NT2/D1 (cell line): Measurements from ENCODE around the gene MARCHF9.
A peak's percentile ranks its signal among the peaks of the same experiment; 100 is the strongest.

ENCODE experiments used
- DNase-seq: peaks from one replicate; pipeline ENCODE4 v3.0.0-alpha.2; 2011; ENCODE audit warnings: low read depth, low spot score
- H3K27me3 ChIP-seq: 2 replicates; pipeline ENCODE4 v1.6.0; 2011; ENCODE audit warnings: mild to moderate bottlenecking; ENCODE audit not compliant: insufficient read length, insufficient read depth
- H3K36me3 ChIP-seq: 2 replicates; pipeline ENCODE4 v1.6.1; 2011; ENCODE audit warnings: mild to moderate bottlenecking, low read length, mixed read lengths; ENCODE audit not compliant: insufficient read depth, insufficient read length
- H3K4me1 ChIP-seq: 2 replicates; pipeline ENCODE4 v1.5.1; 2011; ENCODE audit not compliant: insufficient read depth, insufficient read length
- H3K4me3 ChIP-seq: 2 replicates; pipeline ENCODE4 v1.5.1; 2011; ENCODE audit warnings: low read depth; ENCODE audit not compliant: insufficient read length
- H3K9ac ChIP-seq: 2 replicates; pipeline ENCODE4 v1.6.0; 2011; ENCODE audit warnings: low read depth; ENCODE audit not compliant: insufficient read length
- H3K9me3 ChIP-seq: 2 replicates; pipeline ENCODE4 v1.5.1; 2011; ENCODE audit warnings: mild to moderate bottlenecking, low read length; ENCODE audit not compliant: insufficient read depth
- SUZ12 ChIP-seq: IDR thresholded peaks from 2 replicates; pipeline ENCODE4 v1.6.1; 2011; ENCODE audit not compliant: insufficient read length, insufficient read depth; ENCODE audit errors: extremely low read depth
- YY1 ChIP-seq: IDR thresholded peaks from 2 replicates; pipeline ENCODE4 v1.6.1; 2011; ENCODE audit not compliant: insufficient read length, insufficient read depth
- ZNF274 ChIP-seq: IDR thresholded peaks from 2 replicates; pipeline ENCODE4 v1.6.1; 2011; ENCODE audit warnings: mild to moderate bottlenecking, low read depth, low read length

The MARCHF9 gene

GRCh38 chr12:57762463-57762862, 7.6 kb downstream of the MARCHF9 start:
- peaks cover 9% of the 10 kb centered on the region for H3K36me3 ChIP-seq

DNA sequence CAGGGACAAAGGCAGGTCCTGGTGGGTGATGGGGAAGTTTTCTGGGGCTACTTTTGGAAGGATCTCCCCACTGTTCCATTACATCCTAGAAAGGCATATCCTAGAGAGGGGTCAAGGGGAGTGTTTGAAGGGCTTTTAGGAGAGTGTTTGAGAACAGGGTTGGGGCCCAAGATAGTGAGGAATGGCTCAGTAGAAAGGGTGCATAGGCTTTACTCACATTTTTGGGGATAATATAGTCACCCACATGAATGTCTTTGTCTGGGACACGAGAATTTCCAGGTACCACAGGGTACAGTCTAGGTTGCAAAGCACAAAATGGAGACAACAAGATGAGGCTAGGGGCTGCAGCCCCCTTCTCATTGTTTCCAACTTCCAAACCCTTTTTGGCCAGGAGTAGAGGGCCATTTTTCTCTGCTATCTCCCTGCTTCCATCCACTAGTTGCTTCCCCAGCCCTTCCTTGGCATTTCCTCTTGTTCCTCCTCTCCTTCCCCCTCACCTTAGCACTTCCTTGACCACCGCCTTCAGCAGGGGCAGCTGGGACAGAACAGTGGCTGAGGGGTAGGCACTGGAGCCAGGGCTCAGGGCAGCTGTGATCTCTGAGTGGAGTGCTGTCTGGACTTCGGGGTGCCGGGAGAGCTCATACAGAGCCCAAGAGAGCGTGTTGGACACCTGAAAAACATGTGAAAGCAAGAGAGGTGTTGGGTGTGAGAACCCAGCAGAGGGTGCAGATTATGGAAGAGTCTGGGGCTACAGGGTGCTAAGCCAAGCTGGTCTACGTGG, 9.2 kb downstream of the MARCHF9 start:
- Histone ChIP-seq H3K9ac (no peak overlapping the region), H3K4me1 (peaks cover 15% of the 10 kb centered on the region), H3K27me3 (peaks cover 43% of the 10 kb centered on the region), H3K9me3 (no peaks in the 10 kb centered on the region; the same call in 1 of the 2 replicates), H3K4me3 (no peak overlapping the region), H3K36me3 (peaks cover 25% of the 10 kb centered on the region)
- no peak for TF ChIP-seq YY1
- no peak for TF ChIP-seq SUZ12
- TF ChIP-seq ZNF274: no peak
- no peak for DNase-seq

More at GRCh38 chr12:57762463-57762862, 7.6 kb downstream of the MARCHF9 start:
- H3K9ac ChIP-seq: no peak overlapping the region
- TF ChIP-seq SUZ12: no peak
- TF ChIP-seq ZNF274: no peak
- TF ChIP-seq YY1: no peak
- no peak for DNase-seq
- H3K9me3 ChIP-seq: no peaks in the 10 kb centered on the region; the same call in 1 of the 2 replicates
- no peak overlapping the region for H3K4me3 ChIP-seq
- H3K4me1 ChIP-seq: peaks cover 15% of the 10 kb centered on the region
- H3K27me3 ChIP-seq: peaks cover 59% of the 10 kb centered on the region

- TF ChIP-seq SUZ12: no peak
- TF ChIP-seq ZNF274: no peak
- no peak for TF ChIP-seq YY1
- Histone ChIP-seq H3K36me3 (peaks cover 31% of the 10 kb centered on the region), H3K4me3 (peak overlapping the region; percentile 16), H3K9ac (peak overlapping the region; percentile 57), H3K27me3 (peaks cover 42% of the 10 kb centered on the region), H3K9me3 (no peaks in the 10 kb centered on the region; the same call in 1 of the 2 replicates), H3K4me1 (peaks cover 15% of the 10 kb centered on the region)
- no peak for DNase-seq
These were observed 9.7 kb downstream of the MARCHF9 start for GRCh38 chr12:57764662-57765002.

DNA sequence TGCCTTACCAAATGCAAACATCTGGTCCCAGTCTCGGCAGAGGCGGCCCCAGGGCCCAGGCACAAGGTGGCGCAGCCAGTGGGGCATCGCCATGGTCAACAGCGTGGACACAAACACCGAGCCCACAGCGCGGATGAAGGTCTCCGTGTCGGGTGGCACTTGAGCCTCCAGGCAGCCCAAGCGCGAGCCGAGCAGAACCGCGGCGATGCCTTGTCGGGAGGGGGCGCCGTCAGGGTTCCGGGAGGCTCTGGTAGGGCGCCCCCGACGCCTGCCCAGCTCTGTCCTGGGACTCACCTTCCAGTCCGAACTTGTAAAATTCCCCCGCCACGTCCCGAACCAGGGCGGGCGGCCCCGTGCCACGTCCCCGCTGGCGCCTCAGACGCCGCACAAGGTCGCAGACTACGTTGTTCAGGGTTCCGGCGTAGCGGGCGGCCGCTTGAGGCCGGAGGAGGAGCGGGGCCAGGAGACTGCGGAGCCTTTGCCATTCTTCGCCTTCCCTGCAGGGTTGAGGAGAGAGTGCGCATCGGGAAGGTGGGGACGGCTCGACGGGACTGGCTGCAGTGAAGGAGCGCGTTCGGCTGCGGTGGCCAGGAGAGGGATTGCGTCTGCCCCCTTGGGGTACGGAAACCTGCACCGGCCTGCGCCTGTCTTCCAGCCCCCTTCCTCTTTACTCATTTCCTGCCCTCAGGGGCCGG, 10.2 kb downstream of the MARCHF9 start:
- DNase-seq: no peak
- H3K4me3 ChIP-seq: peak overlapping the region; percentile 16
- H3K36me3 ChIP-seq: peaks cover 36% of the 10 kb centered on the region
- no peaks in the 10 kb centered on the region; the same call in 1 of the 2 replicates for H3K9me3 ChIP-seq
- H3K9ac ChIP-seq: peak overlapping the region; percentile 57
- no peak for TF ChIP-seq YY1
- peak; percentile 14 for TF ChIP-seq SUZ12
- TF ChIP-seq ZNF274: no peak
- H3K4me1 ChIP-seq: peaks cover 15% of the 10 kb centered on the region
- H3K27me3 ChIP-seq: peaks cover 42% of the 10 kb centered on the region

DNA sequence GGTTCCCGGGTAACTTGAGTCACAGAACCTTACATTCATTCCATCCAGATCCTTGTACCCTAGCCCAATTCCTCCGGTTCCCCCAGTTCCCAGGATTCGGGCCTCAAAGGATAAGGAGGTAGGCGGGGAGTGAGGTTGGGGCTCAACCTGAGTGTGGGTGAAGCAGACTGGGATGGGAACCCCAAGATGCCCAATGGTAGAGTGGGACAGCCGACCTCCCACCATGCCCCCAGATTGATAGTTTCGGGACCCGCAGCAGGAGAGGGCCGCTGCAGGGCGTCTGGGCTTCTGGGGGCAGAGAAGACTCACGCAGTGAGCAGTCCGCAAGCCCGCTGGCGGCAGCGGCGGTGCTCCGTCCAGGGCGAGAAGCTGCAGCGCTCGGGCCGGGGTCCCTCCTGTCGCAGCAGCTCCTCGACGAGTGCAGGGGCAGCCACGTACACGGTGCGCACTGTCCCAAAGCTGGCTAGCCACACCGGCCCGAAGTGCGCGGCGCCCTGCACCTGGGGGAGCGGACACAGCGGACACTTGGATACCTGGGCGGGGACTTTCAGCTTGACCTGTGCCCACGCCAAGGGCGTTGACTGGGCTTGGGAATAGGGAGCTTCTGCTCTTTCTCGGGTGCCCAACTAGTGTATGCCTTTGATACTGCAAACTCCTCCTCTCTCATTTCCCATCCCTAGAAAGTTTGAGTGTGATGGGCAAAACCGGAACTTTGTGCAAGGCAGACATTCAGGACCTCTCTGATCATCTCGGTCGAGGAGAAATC, 11.0 kb downstream of the MARCHF9 start:
- Histone ChIP-seq H3K9ac (peak overlapping the region; percentile 57), H3K36me3 (peaks cover 44% of the 10 kb centered on the region), H3K4me1 (peaks cover 15% of the 10 kb centered on the region), H3K4me3 (peak overlapping the region; percentile 16), H3K27me3 (peaks cover 42% of the 10 kb centered on the region), H3K9me3 (no peaks in the 10 kb centered on the region; the same call in 1 of the 2 replicates)
- DNase-seq: no peak
- peak; percentile 12 for TF ChIP-seq SUZ12
- no peak for TF ChIP-seq YY1

- H3K27me3 ChIP-seq: peaks cover 39% of the 10 kb centered on the region
- peaks cover 15% of the 10 kb centered on the region for H3K4me1 ChIP-seq
- H3K4me3 ChIP-seq: peak within 1 kb of the TSS; percentile 16
- peaks cover 45% of the 10 kb centered on the region for H3K36me3 ChIP-seq
- peak within 1 kb of the TSS; percentile 57 for H3K9ac ChIP-seq
- DNase-seq: no peak
- no peak for TF ChIP-seq YY1
- no peak for TF ChIP-seq SUZ12
- TF ChIP-seq ZNF274: no peak
- H3K9me3 ChIP-seq: no peaks in the 10 kb centered on the region; the same call in 1 of the 2 replicates
These were observed 11.8 kb downstream of the MARCHF9 start, which contains the start of gene CYP27B1 for GRCh38 chr12:57766464-57767304. Gene CYP27B1 (minus strand): TSS chr12:57767078. CDS start chr12:57767041, 37 bp downstream.
